ENCODE measurements around the gene FERMT2.

The FERMT2 gene

GRCh38 chr14:52824462-52824861, 126.4 kb downstream of the FERMT2 start:
- peak; percentile 16 for DNase-seq (ENCODE audit: low spot score)

GRCh38 chr14:52821805-52822250, 129.0 kb downstream of the FERMT2 start:
- no peak for DNase-seq (ENCODE audit: low spot score)

DNA sequence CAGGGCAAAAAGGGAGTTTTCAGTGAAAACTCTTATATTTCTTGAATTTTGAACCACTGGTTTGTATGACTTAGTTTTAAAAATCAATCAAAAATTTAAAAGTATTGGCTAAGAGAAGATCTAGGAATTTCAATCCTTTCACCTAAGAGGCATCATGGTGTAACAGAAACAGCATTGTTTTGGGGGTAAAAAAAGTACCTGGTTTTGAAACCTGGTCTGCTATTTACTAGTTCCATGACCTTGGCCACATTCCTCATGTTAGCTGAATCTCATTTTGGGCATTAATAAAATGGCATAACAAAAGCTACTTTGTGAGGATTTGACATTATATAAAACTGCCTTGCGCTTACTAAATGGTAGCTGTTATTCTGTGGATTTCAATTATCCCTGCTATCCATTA, 142.7 kb downstream of the FERMT2 start:
- DNase-seq (ENCODE audit: low spot score) = no peak

All from globus pallidus (tissue), 1 donor.